ENCODE data around the gene EDC3.
"Not testable (repeated sequence)": the region's sequence is repeated elsewhere in the genome, so short reads cannot be mapped to it uniquely, and the experiment has no call there.

The EDC3 gene

DNA sequence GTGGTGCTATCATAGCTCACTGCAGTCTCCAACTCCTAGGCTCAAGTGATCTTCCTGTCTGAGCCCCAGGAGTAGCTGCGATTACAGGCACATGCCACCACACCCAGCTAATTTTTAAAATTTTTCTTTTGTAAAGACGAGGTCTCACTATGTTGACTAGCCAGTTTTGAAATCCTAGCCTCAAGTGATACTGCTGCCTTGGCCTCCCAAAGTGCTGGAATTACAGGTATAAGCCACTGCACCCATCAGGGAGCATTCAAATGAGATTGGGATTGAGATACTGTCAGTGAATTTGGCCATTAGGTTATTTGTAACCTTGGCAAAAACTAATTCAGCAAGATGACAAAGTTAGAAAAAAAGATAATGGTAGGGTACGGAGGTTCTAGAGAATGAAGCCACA, 21.7 kb downstream of the EDC3 start:
- no peak for DNase-seq (ENCODE audit: low spot score)
- no peak for TF ChIP-seq CTCF (IDR thresholded peaks at IDR 0.05; ENCODE audit: extremely low read depth, missing control alignments)

DNA sequence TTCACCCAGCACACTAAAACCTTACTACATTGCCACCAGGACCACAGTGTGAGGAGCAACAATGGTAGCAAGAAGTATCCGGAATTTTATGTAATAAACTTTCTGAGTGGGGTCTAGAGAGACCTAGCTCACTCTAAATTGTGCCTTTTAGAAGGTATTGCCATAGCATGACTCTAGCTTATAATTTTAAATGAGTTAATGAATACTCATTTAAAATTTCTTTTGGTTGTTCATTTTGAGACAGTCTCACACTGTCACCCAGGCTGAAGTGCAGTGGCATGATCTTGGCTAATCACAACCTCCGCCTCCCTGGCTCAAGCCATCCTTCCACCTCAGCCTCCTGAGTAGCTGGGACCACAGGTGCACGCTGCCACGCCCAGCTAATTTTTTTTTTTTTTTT, 26.2 kb downstream of the EDC3 start:
- no peak for DNase-seq (ENCODE audit: low spot score)
- TF ChIP-seq CTCF (IDR thresholded peaks at IDR 0.05; ENCODE audit: extremely low read depth, missing control alignments), result no peak

DNA sequence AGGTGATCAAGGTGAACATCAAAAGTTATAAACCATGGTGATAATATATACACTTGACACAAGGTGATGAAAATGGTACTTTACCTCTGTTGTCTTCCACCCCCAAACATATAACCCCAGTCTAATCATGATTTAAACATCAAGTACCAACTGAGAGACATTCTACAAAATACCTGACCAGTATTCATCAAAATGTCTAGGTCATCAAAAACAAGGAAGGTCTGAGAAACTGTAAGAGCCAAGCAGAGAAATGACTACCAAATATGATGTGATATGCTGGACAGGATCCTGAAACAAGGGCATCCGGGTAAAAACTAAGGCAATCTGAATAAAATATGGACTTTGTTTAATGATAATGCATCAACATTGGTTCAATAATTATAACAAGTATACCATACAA, 27.8 kb downstream of the EDC3 start:
- no peak for DNase-seq (ENCODE audit: low spot score)
- TF ChIP-seq CTCF (IDR thresholded peaks at IDR 0.05; ENCODE audit: extremely low read depth, missing control alignments), result no peak

- DNase-seq (ENCODE audit: low spot score), result no peak
- TF ChIP-seq CTCF (IDR thresholded peaks at IDR 0.05; ENCODE audit: extremely low read depth, missing control alignments), result no peak
Observed at GRCh38 chr15:74664670-74665069, 31.2 kb downstream of the EDC3 start.

GRCh38 chr15:74664028-74664616, 31.7 kb downstream of the EDC3 start:
- TF ChIP-seq CTCF (IDR thresholded peaks at IDR 0.05; ENCODE audit: extremely low read depth, missing control alignments), result no peak
- DNase-seq (ENCODE audit: low spot score), result no peak

GRCh38 chr15:74663303-74664027, 32.4 kb downstream of the EDC3 start:
- no peak for DNase-seq (ENCODE audit: low spot score)
- TF ChIP-seq CTCF (IDR thresholded peaks at IDR 0.05; ENCODE audit: extremely low read depth, missing control alignments), result no peak

GRCh38 chr15:74662064-74662860, 33.6 kb downstream of the EDC3 start:
- TF ChIP-seq CTCF (IDR thresholded peaks at IDR 0.05; ENCODE audit: extremely low read depth, missing control alignments), result no peak

GRCh38 chr15:74661280-74661679, 34.5 kb downstream of the EDC3 start:
- DNase-seq (ENCODE audit: low spot score), result not testable (repeated sequence)

More at GRCh38 chr15:74662064-74662860, 33.6 kb downstream of the EDC3 start:
- DNase-seq (ENCODE audit: low spot score), result no peak
